Ramos (cell line): ENCODE results near the gene TAF7.
"Not testable (repeated sequence)": the region's sequence is repeated elsewhere in the genome, so short reads cannot be mapped to it uniquely, and the experiment has no call there.

Experiments used
- in situ Hi-C: fragments of 300-500 bp; cut with MboI; formaldehyde crosslinking; loops from one replicate; pipeline ENCODE4 v1.14.3; 2022; ENCODE audit warnings: low sequenced_read_pairs; ENCODE audit not compliant: unreplicated experiment

TAF7 gene

GRCh38 chr5:141340781-141341354, 20.3 kb upstream of the TAF7 start:
- in situ Hi-C loops: not testable (repeated sequence)

- in situ Hi-C loops: no loop called here
These were observed 18.1 kb upstream of the TAF7 start, which contains the start of gene PCDHGA2 for GRCh38 chr5:141338538-141339306. TSS of gene PCDHGA2 (plus strand) at chr5:141338760.

GRCh38 chr5:141332571-141332970, 12.0 kb upstream of the TAF7 start:
- in situ Hi-C loops: not testable (repeated sequence)

GRCh38 chr5:141330299-141331080, 9.9 kb upstream of the TAF7 start, which contains the start of gene PCDHGA1:
TSS of gene PCDHGA1 (plus strand) at chr5:141330514.
- in situ Hi-C loops: no loop called here

GRCh38 chr5:141328231-141328630, 7.6 kb upstream of the TAF7 start:
- in situ Hi-C loops: no loop called here

GRCh38 chr5:141326088-141326854, 5.7 kb upstream of the TAF7 start:
- in situ Hi-C loops: no loop called here

GRCh38 chr5:141322261-141322660, 1.7 kb upstream of the TAF7 start:
- in situ Hi-C loops: no loop called here

GRCh38 chr5:141319699-141320098, 885 bp downstream of the TAF7 start:
- in situ Hi-C loops: no loop called here

GRCh38 chr5:141319202-141319601, 1.4 kb downstream of the TAF7 start:
- in situ Hi-C loops: no loop called here

GRCh38 chr5:141316963-141317362, 3.6 kb downstream of the TAF7 start:
- in situ Hi-C loops: not testable (repeated sequence)

- in situ Hi-C loops: no loop called here
These were observed 6.9 kb downstream of the TAF7 start for GRCh38 chr5:141313711-141314110.

GRCh38 chr5:141306630-141307029, 14.0 kb downstream of the TAF7 start:
- in situ Hi-C loops: no loop called here

GRCh38 chr5:141303756-141304155, 16.8 kb downstream of the TAF7 start, which contains the start of gene SLC25A2:
TSS of gene SLC25A2 (minus strand) at chr5:141304049. CDS start at chr5:141303865, 184 bp downstream.
- in situ Hi-C loops: no loop called here

GRCh38 chr5:141298376-141298775, 22.2 kb downstream of the TAF7 start:
- in situ Hi-C loops: no loop called here

GRCh38 chr5:141272906-141273305, 47.7 kb downstream of the TAF7 start:
- in situ Hi-C loops: no loop called here

- in situ Hi-C loops: no loop called here
These were observed 51.4 kb downstream of the TAF7 start for GRCh38 chr5:141269195-141269594.
